ENCODE measurements around the gene S100A8.
"Not testable (repeated sequence)": the region's sequence is repeated elsewhere in the genome, so short reads cannot be mapped to it uniquely, and the experiment has no call there.

S100A8 gene

DNA sequence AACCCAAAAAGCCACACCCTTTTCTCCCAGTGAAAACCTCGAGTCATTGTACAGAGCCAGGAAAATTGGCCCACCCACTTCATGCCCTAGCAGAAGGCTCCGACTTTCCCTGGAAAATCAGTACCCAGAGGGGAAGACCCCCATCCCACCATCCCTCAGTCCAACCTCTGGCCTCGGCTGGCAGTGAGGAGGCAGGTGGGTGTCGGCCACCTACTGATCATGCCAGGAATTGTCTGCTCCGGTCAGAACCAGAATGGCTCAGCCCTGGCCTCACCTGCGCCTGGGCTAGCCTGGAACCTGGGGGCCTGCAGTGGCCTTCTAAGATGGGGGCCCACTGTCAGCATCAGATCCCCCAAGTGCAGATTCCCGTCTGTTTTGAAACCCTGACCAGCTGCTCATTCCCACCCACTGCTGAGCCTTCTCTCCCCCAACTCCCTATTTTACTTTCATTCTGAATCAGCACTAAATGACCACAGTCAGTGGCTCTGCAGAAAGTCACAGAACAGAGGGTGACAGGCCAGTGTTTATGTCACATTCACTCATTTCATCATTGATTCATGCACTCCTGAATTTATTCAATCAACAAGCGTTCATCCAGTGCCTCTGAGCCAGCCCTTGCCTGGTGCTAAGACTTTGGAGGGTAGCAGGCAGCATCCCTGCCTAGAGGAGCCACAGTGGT, 36.2 kb downstream of the S100A8 start:
- H3K27me3 Mint-ChIP-seq = peaks cover 9% of the 10 kb centered on the region
- H3K9me3 Mint-ChIP-seq = no peaks in the 10 kb centered on the region
- H3K4me3 Mint-ChIP-seq = no peak overlapping the region
- H3K4me1 Mint-ChIP-seq (ENCODE audit: low read depth) = peaks cover 14% of the 10 kb centered on the region
- H3K27ac Mint-ChIP-seq = no peak overlapping the region
- no peaks in the 10 kb centered on the region for H3K36me3 Mint-ChIP-seq (ENCODE audit: low read depth)

DNA sequence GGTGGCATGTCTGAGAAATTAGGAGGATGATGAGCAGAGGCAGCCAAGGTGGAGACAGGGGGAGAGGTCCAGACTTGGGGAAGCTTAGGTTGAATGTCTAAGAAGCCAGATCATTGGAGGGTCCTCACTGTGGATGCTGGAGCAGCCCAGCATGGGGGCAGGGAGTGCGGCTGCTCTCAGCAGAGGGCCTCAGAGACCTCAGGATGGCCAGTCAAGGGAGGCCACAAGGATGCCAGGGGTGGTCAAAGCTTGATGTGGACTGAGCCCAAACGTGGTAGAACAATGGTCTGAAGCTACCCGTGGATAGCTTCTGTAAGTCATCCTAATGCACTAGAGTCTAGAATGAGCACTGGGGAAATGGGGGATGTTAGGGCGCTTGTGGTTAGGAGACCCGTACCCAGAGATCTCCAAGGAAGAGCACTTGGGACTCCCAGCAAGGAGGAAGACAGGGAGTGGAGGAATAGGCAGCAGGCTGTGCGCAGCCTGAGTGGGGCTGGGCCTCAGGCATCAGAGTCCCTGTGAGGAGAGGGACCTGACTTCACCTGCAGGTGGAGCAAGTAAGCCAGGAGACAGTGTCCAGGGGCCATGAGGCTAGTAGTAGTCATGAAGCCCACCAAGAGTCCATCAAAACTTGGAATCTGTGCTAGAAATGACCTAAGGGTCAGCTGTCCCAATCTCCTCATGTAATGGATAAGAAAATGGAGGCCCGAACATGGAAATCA, 37.5 kb downstream of the S100A8 start:
- Mint-ChIP-seq H3K9me3 (no peaks in the 10 kb centered on the region), H3K4me1 (ENCODE audit: low read depth) (peaks cover 13% of the 10 kb centered on the region), H3K36me3 (ENCODE audit: low read depth) (no peaks in the 10 kb centered on the region), H3K27ac (no peak overlapping the region), H3K4me3 (no peak overlapping the region), H3K27me3 (peaks cover 14% of the 10 kb centered on the region)

DNA sequence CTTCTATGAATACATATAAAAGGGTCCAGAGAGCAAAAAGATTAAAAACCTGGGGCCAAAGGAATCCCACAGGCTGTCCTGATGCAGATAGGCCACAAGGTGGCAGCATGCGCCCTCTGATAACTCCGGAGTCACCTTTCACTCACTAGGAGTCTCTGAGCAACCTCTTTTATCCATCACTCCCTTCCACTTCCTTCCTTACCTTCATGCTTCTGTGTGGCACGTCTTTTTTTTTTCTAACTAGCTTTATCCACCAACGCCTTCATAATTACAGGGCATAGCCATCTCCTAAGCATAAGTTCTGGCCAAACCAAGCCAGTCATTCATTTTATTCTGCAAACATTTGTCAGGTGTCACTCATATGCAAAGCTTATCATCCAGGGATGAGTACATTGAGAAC, 38.4 kb downstream of the S100A8 start:
- H3K9me3 Mint-ChIP-seq = no peaks in the 10 kb centered on the region
- no peak overlapping the region for H3K4me3 Mint-ChIP-seq
- peaks cover 22% of the 10 kb centered on the region for H3K27me3 Mint-ChIP-seq
- no peak overlapping the region for H3K27ac Mint-ChIP-seq
- no peaks in the 10 kb centered on the region for H3K36me3 Mint-ChIP-seq (ENCODE audit: low read depth)
- H3K4me1 Mint-ChIP-seq (ENCODE audit: low read depth) = peaks cover 5% of the 10 kb centered on the region

DNA sequence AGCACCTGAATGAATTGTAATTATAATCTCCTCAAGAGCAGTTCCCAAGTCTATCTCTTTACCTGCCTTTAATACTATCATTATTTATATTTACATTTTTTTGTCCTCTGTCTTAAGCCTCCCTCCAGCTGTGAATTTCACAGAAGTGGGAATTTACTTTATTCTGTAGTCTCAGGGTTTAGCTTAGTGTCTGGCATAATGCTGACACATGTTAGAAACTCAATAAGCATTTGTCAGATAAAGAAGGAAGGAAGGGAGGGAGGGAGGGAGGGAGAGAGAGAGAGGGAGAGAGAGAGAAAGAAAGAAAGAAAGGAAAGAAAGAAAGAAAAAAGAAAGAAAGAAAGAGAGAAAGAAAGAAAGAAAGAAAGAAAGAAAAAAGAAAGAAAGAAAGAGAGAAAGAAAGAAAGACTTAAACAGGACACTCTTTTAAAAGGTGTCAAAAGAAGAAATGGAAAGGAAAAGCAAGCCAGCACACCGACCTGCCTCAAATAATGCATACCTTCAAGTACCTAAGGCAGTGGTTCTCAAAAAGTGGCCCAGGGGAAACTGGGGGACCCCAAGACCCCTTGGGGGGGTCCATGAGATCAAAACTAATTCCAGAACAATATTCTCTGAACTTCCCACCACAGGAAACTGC, 40.4 kb downstream of the S100A8 start:
- Mint-ChIP-seq H3K27ac (no peak overlapping the region), H3K27me3 (peaks cover 28% of the 10 kb centered on the region), H3K4me1 (ENCODE audit: low read depth) (peaks cover 14% of the 10 kb centered on the region), H3K9me3 (no peaks in the 10 kb centered on the region), H3K4me3 (no peak overlapping the region), H3K36me3 (ENCODE audit: low read depth) (no peaks in the 10 kb centered on the region)

DNA sequence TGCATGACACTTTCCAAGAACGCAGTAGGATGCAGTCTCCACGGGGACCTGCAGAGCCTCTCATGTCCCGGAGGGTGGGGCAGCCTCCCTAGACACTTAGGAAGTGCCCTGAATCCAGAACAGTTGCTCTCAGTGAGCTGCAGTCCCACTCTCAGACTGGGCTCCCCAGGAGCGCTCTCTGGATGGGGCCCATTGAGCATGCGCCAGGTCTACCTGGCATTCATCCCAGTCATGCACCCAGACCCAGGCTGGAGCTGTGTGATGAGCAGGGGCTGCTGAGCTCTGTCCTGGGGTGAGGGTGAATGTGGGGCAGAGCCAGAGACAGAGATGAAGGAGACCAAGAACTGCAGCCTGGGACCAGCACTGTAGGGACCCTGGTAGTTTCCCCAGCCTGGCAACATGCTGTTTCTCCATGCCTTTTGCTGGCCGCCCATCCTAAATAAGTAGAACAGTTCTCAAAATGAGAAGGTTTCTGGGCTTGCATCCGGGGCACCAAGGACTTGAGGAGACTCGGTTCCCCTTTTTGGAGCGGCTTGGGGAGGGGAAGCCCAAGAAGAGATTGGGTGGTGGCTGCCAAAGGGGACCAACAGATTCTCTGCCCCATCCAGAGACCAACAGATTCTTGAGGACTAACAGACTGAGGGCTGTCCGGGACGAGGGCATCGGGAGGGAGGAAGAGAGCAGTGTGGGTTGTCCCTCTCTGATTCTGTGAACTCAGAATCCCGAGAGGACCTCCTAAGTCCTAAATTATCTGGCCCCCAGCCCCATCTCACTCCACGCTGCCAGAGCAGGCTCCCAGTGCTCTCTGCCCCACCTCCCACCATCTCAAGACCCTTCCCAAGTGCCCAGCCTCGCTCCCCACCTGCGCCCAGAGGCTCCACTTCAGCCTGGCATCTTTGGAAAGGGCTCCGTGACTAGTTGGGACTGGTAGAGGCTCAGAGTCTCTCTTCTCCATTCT, 41.2 kb downstream of the S100A8 start:
- no peak overlapping the region for H3K4me3 Mint-ChIP-seq
- no peaks in the 10 kb centered on the region for H3K9me3 Mint-ChIP-seq
- H3K27me3 Mint-ChIP-seq = peaks cover 31% of the 10 kb centered on the region
- no peaks in the 10 kb centered on the region for H3K36me3 Mint-ChIP-seq (ENCODE audit: low read depth)
- no peak overlapping the region for H3K27ac Mint-ChIP-seq
- H3K4me1 Mint-ChIP-seq (ENCODE audit: low read depth) = peaks cover 20% of the 10 kb centered on the region

DNA sequence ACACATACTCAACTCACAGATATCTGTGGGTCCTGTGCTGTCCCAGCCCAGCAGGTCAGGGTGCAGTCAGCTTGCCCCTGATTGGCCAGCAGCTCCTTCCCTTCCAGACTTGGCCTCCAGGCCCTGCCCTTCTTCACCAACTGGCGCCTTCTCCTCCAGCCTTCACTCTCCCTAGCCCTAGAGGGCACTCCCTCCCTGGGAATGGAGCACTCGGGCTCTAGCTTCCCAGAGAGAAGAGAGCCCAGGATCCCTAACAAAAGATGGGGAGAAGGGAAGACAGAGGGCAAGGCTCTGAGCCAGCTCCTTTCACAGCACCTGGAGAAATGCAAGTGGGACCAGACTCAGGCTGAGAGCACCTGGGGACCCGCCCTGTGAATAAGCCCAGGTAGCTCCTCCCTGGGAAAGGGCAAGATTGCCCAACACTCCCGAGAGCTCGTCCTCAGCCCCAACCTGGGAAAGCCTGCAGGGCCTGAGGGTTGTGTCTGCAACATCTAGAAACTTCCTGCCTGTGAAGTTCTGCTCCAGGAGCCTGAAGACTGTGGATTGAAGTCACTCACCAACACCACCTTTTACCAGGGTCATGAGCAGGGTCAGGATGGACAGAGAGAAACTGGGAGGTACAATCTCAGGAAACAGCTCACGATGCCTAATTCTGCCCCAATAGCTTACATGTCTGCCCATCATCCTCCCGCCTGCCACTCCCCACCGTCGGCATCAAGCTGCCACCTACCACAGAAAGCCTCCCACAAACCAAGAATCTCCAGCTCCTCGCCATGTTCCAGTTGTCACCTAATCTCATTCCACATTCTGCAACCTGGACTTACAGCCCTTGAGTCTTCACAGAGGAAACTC, 42.1 kb downstream of the S100A8 start, which contains the start of gene PGLYRP4:
Gene PGLYRP4 (minus strand): TSS at position 331 of the 852 bp plus-strand sequence. CDS start 909 bp downstream, outside the sequence.
- H3K36me3 Mint-ChIP-seq (ENCODE audit: low read depth) = no peaks in the 10 kb centered on the region

DNA sequence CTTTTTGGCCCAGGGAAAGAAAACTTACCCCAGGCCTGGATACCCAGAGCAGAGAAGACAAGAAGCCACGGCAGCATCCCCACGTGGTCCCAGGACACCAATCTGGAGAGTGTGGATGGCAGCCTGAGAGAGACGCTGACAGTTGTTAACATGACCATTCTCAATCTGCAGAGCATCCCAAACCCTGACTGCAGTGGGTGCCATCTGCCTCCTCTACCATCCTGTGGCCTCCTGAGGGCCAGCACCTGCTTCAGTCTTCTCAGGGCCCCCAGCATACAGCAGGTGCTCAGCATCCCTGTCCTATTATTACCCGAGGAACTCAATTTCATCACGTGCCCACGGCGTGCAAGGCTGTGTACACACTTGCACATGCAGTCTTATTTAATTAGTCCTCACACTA, 43.0 kb downstream of the S100A8 start:
- no peaks in the 10 kb centered on the region for H3K36me3 Mint-ChIP-seq (ENCODE audit: low read depth)
- H3K4me1 Mint-ChIP-seq (ENCODE audit: low read depth) = peaks cover 32% of the 10 kb centered on the region

More for the DNA sequence above, 42.1 kb downstream of the S100A8 start, which contains the start of gene PGLYRP4:
- Mint-ChIP-seq H3K27ac (no peak within 1 kb of the TSS), H3K9me3 (no peaks in the 10 kb centered on the region), H3K4me1 (ENCODE audit: low read depth) (peaks cover 28% of the 10 kb centered on the region), H3K27me3 (peaks cover 36% of the 10 kb centered on the region), H3K4me3 (no peak within 1 kb of the TSS)

DNA sequence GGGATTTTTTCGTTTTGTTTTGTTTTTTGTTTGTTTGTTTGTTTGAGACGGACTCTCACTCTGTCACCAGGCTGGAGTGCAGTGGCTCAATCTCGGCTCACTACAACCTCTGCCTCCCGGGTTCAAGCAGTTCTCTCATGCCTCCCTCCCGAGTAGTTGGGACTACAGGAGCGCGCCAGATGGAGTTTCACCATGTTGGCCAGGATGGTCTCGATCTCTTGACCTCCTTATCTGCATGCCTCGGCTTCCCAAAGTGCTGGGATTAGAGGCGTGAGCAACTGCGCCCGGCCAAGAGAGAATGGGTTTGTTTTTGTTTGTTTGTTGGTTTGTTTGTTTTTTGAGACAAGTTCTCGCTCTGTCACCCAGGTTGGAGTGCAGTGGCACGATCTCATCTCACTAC, 43.8 kb downstream of the S100A8 start:
- not testable (repeated sequence) for H3K4me3 Mint-ChIP-seq; H3K36me3 Mint-ChIP-seq (ENCODE audit: low read depth); H3K27ac Mint-ChIP-seq; H3K9me3 Mint-ChIP-seq
- peaks cover 35% of the 10 kb centered on the region for H3K4me1 Mint-ChIP-seq (ENCODE audit: low read depth)
- H3K27me3 Mint-ChIP-seq = peaks cover 49% of the 10 kb centered on the region

More for the DNA sequence above, 43.0 kb downstream of the S100A8 start:
- no peak overlapping the region for H3K27ac Mint-ChIP-seq
- no peak overlapping the region for H3K4me3 Mint-ChIP-seq
- peaks cover 41% of the 10 kb centered on the region for H3K27me3 Mint-ChIP-seq
- no peaks in the 10 kb centered on the region for H3K9me3 Mint-ChIP-seq

DNA sequence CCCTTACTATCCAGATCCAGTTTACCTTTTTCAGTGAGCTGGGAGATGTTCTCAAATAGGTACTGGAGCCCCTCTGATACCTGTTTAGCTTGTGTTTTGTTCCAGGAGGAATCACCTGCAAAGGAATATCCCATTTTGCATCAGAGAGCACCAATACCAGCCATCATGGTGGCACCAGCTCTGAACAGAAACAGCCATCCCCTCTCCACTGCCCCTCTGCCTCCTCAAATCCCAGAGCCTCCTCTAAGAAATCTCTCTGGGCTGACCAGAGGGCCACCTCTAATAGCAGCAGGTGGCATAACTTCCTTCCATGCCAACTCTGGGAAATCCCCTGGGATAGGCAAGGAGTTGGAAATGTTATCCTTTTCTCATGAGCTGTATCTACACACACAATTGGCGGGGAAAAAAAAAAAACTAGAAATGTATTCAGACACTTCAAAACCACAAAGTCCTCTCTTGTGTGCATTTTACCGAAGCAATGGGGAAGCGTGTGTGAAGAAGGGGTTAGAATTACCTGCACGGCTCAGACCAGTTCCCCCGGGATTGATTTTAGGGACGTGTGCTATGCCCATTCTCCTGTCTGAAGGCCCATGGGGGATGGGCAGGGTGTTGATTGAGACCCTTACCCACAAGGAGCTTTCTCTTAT, 44.7 kb downstream of the S100A8 start:
- peaks cover 35% of the 10 kb centered on the region for H3K4me1 Mint-ChIP-seq (ENCODE audit: low read depth)
- peaks cover 51% of the 10 kb centered on the region for H3K27me3 Mint-ChIP-seq

DNA sequence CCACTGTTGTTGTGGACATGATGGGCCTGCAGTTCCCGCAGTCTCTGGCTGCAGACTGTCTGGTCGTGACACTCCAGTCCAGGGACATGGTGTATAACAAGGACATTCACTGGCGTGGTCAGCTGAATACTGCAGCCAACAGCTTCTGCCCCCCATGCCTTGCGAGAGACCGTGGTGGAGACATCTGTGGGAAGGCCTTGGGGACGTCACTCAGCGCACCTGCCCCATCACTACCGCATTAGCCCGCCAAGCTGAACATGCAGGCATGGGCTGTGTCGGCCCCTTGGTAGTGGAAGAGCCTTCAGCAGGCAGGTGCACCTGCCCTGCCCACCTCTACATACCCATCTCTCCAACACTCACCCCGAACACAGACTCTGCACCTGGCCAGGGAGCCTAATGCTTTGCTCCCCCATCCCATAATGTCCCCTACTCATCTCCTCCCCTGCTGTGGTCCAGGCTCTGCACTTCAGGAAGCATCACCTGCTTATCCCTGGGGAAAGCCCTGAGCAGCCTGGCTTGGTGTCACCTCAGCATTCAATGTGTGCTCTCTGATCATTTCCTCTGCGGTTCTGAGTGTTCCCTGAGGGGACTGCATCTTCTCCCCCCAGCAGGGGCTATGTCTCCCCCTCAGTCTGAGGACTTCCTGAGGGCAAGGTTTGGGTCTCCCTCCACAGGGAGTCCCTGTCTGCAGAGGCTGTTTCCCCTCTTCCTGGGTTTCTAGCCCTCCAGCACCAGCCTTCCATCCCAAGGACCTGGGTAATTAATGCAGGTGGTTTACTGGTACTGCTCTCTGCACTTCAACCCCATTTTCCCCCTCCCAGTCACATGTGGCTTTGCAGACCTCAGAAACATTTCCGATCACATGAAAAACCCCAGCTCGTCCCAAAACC, 45.4 kb downstream of the S100A8 start:
- H3K27ac Mint-ChIP-seq = no peak overlapping the region
- no peaks in the 10 kb centered on the region for H3K36me3 Mint-ChIP-seq (ENCODE audit: low read depth)
- no peaks in the 10 kb centered on the region for H3K9me3 Mint-ChIP-seq
- H3K4me3 Mint-ChIP-seq = no peak overlapping the region
- H3K4me1 Mint-ChIP-seq (ENCODE audit: low read depth) = peaks cover 35% of the 10 kb centered on the region
- H3K27me3 Mint-ChIP-seq = peaks cover 55% of the 10 kb centered on the region

More for the DNA sequence above, 44.7 kb downstream of the S100A8 start:
- Mint-ChIP-seq H3K27ac (no peak overlapping the region), H3K4me3 (no peak overlapping the region), H3K36me3 (ENCODE audit: low read depth) (no peaks in the 10 kb centered on the region), H3K9me3 (no peaks in the 10 kb centered on the region)

DNA sequence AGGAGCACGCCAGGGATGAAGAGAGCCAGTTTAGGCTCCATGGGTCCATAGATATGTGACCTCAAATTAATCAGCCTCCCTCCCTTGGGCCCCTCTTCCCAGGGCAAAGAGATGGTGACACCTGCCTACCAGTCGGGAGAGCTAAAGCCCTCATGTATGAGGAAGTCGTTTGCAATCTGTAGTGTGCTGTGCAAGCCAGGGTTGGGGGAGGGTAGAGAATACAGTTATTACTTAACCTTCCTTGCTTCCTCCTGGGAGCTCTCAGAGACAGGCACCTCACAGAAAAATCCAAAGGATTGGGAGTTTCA, 46.2 kb downstream of the S100A8 start:
- H3K4me1 Mint-ChIP-seq (ENCODE audit: low read depth) = peaks cover 42% of the 10 kb centered on the region
- no peak overlapping the region for H3K4me3 Mint-ChIP-seq
- peaks cover 51% of the 10 kb centered on the region for H3K27me3 Mint-ChIP-seq
- H3K36me3 Mint-ChIP-seq (ENCODE audit: low read depth) = no peaks in the 10 kb centered on the region
- H3K27ac Mint-ChIP-seq = peak overlapping the region; percentile 3
- H3K9me3 Mint-ChIP-seq = no peaks in the 10 kb centered on the region

DNA sequence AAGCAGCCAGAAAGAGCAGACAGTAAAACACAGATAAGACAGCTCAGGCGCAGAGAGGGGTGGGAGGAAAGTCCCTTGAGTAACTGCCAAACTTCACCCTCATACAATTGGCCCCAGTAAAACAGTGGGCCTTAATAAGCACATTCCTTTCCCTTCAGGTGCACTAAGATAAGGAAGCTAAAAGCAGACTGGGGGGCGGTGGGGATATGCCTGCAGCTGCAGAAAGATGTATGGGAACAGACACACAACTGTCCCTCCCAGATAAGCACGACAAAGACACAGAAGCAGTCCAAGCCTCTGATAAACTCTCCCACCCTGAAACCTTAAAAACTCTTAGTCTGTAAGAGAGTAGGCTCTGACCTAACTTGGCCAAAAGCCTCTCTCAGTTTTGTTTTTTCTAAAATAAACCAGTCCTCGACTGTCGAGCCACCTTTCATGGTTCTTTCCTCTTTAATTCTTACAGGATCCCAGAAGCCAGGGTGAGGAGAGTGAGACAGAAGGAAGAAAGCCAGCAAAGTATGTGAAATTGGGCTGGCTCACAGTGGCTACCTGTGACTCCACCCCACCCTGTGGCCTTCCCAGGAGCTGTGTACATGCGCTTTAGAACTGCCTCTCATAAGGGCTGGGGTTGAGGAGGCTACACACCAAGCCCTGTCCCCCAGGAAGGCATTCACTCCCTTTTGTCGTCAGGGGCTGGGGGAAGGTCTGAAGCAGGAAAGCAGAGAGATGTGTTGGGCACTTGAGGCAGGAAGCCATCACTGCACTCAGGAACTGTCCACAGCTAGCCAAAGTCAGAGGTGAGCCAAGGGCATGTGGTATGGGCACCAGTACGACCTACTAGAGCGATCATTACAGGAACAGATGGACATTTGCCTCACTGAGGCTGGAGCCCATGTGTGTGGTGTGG, 46.8 kb downstream of the S100A8 start:
- Mint-ChIP-seq H3K27me3 (peaks cover 49% of the 10 kb centered on the region), H3K36me3 (ENCODE audit: low read depth) (no peaks in the 10 kb centered on the region), H3K4me3 (no peak overlapping the region), H3K4me1 (ENCODE audit: low read depth) (peaks cover 45% of the 10 kb centered on the region), H3K27ac (peak overlapping the region; percentile 3), H3K9me3 (no peaks in the 10 kb centered on the region)
